Stomach smooth muscle (tissue), 2 donors: ENCODE data around the gene CEACAM21.

ENCODE experiments used
- H3K27ac ChIP-seq: one replicate; pipeline ENCODE4 v1.7.0; 2013; ENCODE audit warnings: mild to moderate bottlenecking, low read length, inconsistent platforms
- H3K27me3 ChIP-seq, 2 donors: one replicate each; pipeline ENCODE4 v1.7.0; 2013; ENCODE audit warnings: low read length in 2 of 2; ENCODE audit not compliant: insufficient read depth in 2 of 2, control insufficient read depth in 1 of 2
- H3K36me3 ChIP-seq, 2 donors: one replicate each; pipeline ENCODE4 v1.7.0; 2013; ENCODE audit warnings: low read length in 2 of 2; ENCODE audit not compliant: control insufficient read depth in 2 of 2, insufficient read depth in 2 of 2
- H3K4me1 ChIP-seq: one replicate; pipeline ENCODE4 v1.7.0; 2013; ENCODE audit warnings: low read length; ENCODE audit not compliant: control insufficient read depth, insufficient read depth
- H3K4me3 ChIP-seq, 2 donors: one replicate each; pipeline ENCODE4 v1.7.0; 2013; ENCODE audit warnings: low read length in 2 of 2
- H3K9ac ChIP-seq, 2 donors: one replicate each; pipeline ENCODE4 v1.7.0; 2013; ENCODE audit warnings: low read length in 2 of 2, mild to moderate bottlenecking in 1 of 2
- H3K9me3 ChIP-seq, 2 donors: one replicate each; pipeline ENCODE4 v1.7.0; 2013; ENCODE audit warnings: low read length in 2 of 2; ENCODE audit not compliant: control insufficient read depth in 2 of 2
- donor health status: healthy.
- donor health status: Pancreatic carcinoma.

CEACAM21 gene

DNA sequence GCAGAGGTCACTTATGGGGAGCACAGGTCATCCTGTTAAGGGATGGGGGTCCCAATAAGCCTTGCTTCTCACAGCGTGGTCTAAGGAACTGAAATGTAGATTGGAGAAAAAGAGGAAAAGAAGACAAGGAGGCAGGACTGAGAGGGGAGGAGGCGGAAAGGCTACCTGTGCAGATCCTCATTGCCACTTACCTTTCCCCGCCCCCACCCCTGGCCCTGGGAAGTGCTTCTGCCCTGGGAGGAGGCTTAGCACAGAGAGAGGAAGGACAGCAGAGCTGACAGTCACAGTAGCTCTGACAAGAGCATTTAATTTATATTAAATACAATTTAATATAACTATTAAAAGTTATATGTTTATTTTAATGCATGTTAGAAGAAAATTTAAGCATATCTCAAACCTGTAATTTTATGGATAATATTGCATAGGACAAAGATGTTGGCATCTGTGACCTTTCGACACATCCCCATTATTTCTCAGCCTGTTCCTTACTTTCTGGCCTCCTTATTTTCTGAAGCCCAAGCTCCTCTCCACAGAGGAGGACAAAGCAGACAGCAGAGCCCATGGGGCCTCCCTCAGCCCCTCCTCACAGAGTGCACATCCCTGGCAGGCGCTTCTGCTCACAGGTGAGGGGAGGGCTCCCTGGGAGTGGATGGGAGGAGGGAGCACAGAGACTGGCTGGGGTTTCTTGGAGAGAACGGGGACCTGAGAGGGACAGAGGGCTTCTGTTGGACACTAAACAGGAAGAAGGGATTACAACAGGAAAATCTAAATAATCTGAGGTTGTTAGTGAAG lies 23.4 kb downstream of the CEACAM21 start:
- H3K9me3 ChIP-seq: no peaks in the 10 kb centered on the region
- no peak overlapping the region for H3K9ac ChIP-seq
- H3K27me3 ChIP-seq: peaks cover 9 to 11% of the 10 kb centered on the region in 2 donors
- H3K4me1 ChIP-seq: no peaks in the 10 kb centered on the region
- H3K4me3 ChIP-seq: no peak overlapping the region
- no peak overlapping the region for H3K27ac ChIP-seq
- H3K36me3 ChIP-seq: no peaks in the 10 kb centered on the region

DNA sequence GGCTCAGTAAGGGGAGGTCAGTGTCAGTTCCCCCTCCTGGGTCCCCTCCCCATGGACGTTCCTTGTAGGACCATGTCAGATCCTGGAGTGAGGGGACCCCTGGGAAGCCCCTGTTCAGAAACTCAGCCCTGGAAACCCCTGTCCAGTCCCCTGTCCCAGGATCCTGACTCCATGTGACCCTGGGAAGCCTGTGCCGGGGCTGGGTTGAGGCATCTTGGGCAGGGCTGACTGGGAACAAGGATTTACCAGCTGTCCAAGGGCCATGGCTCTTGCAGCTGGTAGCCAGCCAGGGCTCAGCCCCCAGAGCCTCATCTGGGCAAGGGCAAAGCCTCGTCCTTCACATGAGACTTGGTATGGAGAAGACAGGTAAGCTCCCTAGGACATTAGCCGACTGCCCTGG lies 25.8 kb downstream of the CEACAM21 start:
- Histone ChIP-seq H3K4me1 (no peaks in the 10 kb centered on the region), H3K9ac (no peak overlapping the region), H3K4me3 (no peak overlapping the region), H3K27me3 (peaks cover 2 to 6% of the 10 kb centered on the region in 2 donors), H3K36me3 (no peaks in the 10 kb centered on the region), H3K27ac (no peak overlapping the region), H3K9me3 (no peaks in the 10 kb centered on the region)

DNA sequence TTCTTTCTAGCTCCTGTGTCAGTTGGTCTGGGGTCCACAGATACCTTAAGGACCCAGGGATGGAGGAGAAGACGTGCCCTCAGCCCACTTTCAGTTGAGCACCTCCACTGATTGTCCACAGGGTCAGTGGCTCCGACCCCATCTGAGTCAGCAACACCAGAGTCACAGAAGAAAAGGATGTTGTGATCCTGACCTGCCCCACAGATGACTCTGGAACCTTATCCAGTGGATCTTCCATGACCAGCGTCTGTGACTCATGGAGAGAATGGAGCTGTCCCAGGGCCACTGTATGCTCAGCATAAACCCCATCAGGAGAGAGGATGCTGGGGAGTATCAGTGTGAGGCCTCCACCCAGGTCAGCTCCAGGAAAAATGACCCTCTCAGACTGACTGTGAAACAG lies 28.9 kb downstream of the CEACAM21 start:
- Histone ChIP-seq H3K4me1 (no peaks in the 10 kb centered on the region), H3K27me3 (no peaks in the 10 kb centered on the region), H3K9me3 (no peaks in the 10 kb centered on the region), H3K36me3 (no peaks in the 10 kb centered on the region), H3K27ac (no peak overlapping the region), H3K9ac (no peak overlapping the region), H3K4me3 (no peak overlapping the region)

DNA sequence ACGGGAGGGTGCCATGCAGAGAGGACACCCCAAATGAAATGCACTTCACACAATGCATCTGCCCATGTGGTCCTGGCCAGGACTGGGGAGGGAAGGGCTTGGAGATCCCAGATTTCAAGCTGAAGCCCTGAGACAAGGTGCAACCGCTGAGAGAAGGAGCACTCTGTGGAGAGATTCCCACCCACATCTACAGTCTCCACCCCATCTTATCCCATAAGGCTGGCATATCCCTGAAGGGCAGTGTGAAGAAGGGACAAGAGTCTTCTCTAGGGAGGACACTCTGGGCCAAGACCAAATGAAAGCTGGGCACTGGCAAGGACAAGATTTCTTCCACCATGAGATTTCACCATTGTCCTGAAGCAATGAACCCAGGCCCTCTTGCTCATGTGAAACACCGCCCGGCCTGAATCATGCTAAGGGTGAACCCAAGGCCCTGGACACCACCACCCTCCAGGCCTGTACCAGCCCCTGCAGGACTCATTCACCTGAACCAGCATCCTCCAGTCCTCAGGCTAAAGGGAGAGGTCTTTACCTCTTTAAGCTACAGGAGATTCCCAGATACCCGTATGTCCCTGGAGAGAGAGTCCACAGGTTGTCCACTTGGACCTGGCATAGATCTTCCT lies 30.4 kb downstream of the CEACAM21 start:
- no peaks in the 10 kb centered on the region for H3K27me3 ChIP-seq
- no peak overlapping the region for H3K27ac ChIP-seq
- H3K4me3 ChIP-seq: no peak overlapping the region
- no peaks in the 10 kb centered on the region for H3K9me3 ChIP-seq
- no peak overlapping the region for H3K9ac ChIP-seq
- H3K4me1 ChIP-seq: no peaks in the 10 kb centered on the region
- H3K36me3 ChIP-seq: no peaks in the 10 kb centered on the region

DNA sequence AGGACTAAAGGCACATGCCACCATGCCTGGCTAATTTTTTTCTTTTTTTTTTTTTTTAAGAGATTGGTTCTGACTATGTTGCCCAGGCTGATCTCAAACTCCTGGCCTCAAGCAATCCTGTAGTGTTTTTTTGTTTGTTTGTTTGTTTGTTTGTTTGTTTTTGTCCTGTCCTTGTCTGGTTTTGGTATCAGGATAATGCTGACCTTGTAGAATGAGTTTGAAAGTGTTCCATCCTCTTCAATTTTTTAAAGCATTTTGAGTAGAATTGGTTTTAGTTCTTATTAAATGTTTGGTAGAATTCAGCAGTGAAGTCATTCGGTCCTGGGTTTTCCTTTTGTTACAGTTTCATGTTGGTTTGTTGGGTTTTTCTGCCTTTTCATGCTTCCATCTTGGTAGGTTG lies 31.7 kb downstream of the CEACAM21 start:
- H3K9ac ChIP-seq: no peak overlapping the region
- H3K27me3 ChIP-seq: peaks cover 0 to 2% of the 10 kb centered on the region in 2 donors
- H3K9me3 ChIP-seq: no peaks in the 10 kb centered on the region
- H3K27ac ChIP-seq: no peak overlapping the region
- no peaks in the 10 kb centered on the region for H3K36me3 ChIP-seq
- H3K4me3 ChIP-seq: no peak overlapping the region
- no peaks in the 10 kb centered on the region for H3K4me1 ChIP-seq

DNA sequence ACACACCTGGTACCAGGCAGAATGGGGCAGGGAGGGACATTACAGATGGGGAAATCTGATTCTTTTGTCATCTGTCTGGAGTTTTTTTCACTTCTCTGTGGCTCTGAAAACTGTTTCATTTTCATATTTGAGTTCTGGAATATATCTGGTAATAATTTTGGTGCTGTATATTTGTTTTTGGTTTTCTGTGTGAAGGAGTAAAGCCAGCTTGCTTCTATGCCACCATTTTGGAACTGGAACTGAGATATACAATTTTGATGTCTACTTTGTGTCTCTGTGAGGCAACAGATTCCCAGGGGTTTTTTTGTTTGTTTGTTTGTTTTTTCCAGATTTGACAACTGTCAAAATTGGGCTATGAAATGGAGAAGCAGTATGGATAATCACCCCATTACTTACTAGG lies 34.8 kb downstream of the CEACAM21 start:
- no peaks in the 10 kb centered on the region for H3K4me1 ChIP-seq
- H3K4me3 ChIP-seq: no peak overlapping the region
- no peak overlapping the region for H3K27ac ChIP-seq
- peaks cover 0 to 4% of the 10 kb centered on the region in 2 donors for H3K9me3 ChIP-seq
- no peaks in the 10 kb centered on the region for H3K36me3 ChIP-seq
- no peak overlapping the region for H3K9ac ChIP-seq
- H3K27me3 ChIP-seq: peaks cover 0 to 12% of the 10 kb centered on the region in 2 donors

DNA sequence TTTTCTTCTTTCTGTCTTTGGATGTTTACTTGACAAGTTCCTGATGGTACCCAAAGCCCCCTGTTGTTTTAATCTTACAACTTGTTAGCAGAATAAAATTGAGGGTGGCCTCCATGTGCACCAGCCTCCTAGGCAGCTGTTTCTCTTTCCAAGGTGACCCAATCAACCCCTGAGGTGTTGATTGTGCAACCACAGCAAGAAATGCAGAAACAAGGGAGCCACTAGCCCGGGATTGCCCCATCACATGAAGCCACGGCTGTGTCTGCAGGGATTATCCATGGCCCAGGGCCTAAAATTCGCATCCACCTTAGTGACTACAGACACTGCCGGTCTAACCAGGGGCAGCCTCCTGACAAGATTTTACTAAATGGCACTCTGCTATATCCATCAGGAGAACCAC lies 36.5 kb downstream of the CEACAM21 start:
- Histone ChIP-seq H3K9me3 (peaks cover 0 to 4% of the 10 kb centered on the region in 2 donors), H3K27me3 (peaks cover 0 to 12% of the 10 kb centered on the region in 2 donors), H3K9ac (no peak overlapping the region), H3K4me3 (no peak overlapping the region), H3K36me3 (no peaks in the 10 kb centered on the region), H3K27ac (no peak overlapping the region), H3K4me1 (no peaks in the 10 kb centered on the region)

DNA sequence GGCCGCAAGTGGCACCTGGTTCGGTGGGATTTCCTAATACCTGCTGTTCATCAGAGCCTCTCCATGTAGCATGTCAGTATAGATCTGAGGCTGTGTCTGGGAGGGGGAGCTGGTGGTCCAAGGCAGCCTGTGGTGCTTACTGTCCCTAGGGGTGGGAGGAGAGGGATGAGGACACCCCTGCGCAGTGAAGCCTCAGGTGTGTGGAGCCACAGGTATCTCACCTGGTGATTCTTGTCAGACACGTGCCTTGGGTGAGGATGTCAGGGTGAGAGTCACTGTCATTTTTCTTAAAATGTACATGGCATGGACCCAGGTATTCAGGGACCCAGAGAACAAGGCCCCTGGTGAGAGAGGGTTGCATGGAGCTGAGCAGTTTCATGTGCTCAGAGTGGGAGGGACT lies 39.2 kb downstream of the CEACAM21 start:
- Histone ChIP-seq H3K36me3 (no peaks in the 10 kb centered on the region), H3K9ac (no peak overlapping the region), H3K4me3 (no peak overlapping the region), H3K9me3 (peaks cover 0 to 4% of the 10 kb centered on the region in 2 donors), H3K27ac (no peak overlapping the region), H3K27me3 (peaks cover 0 to 12% of the 10 kb centered on the region in 2 donors), H3K4me1 (no peaks in the 10 kb centered on the region)

DNA sequence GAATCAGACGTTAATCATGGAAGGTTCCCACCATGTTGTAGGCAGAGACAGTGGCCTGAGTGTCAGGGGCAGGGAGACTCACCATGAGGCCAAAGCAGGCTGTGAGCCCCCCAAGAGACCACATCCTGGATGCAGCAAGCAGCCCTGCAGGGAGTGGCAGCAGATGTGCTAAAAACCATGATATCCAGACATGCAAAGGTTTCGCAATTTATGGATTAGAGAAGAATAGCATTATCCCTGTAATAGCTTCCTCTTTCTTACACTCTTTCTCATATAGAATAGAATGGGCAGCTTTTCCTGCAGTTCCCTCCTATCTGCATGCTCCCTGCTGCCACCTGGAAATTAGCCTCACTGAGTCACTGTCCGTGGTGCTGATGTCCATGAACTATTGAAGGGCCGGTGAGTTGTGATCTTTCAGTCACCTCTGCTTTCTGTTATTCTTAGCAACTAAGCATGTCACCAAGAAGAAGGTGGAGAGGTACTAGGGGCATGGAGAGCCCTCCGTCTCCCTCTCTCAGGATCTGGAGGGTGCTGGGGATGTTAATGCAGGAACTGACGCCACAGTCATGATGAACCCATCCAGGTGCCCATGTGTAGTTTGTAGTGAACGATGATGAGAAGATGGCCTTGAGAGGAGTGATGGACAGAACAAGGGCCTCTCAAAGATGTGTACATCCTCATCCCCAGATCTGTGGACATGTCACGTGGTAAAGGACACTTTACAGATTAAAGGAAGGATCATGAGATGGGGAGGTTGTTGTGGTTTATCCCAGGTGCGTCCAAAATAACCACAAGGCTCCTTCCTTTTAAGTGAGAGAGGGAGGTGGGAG lies 41.0 kb downstream of the CEACAM21 start:
- Histone ChIP-seq H3K4me3 (no peak overlapping the region), H3K9me3 (peaks cover 0 to 4% of the 10 kb centered on the region in 2 donors), H3K27ac (no peak overlapping the region), H3K4me1 (no peaks in the 10 kb centered on the region), H3K27me3 (peaks cover 0 to 12% of the 10 kb centered on the region in 2 donors), H3K36me3 (no peaks in the 10 kb centered on the region), H3K9ac (no peak overlapping the region)

DNA sequence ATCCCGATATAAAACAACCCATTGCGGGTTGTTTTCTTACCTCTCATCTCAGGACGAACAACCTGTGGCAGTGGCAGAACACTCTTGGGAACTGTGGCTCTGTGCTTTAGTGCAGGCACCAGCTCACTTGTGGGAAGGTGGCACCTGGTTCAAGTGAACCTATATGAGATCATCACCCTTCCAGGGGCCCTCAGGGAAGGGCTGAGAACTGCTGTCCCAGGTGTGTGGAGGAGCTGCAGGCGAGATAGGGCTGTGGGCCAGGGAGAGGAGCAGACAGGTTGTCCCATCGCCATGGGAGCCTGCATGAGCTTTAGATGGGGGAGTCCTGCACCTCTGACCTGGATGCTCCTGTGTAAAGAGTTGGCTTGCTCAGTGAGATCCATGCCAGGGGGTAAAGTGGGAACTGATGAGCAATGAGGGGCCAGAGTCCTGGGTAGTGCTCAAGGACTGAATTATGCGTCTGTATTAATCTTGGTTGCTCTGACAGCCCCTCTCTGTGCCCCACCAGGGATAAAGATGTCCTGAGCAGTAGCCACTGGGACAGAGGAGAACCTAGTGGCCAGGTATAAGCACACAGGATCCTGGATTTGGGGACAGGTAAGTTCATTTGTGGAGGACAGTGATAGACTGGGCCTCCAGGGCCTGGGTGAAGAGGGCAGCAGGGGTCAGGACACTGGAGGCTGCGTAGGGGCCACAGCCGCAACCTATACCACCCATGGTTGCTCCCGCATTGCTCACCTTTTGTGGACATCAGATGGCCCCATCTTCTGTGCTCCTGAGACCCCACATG lies 42.2 kb downstream of the CEACAM21 start:
- Histone ChIP-seq H3K36me3 (no peaks in the 10 kb centered on the region), H3K27me3 (peaks cover 0 to 9% of the 10 kb centered on the region in 2 donors), H3K27ac (no peak overlapping the region), H3K9ac (no peak overlapping the region), H3K4me1 (no peaks in the 10 kb centered on the region), H3K9me3 (no peaks in the 10 kb centered on the region), H3K4me3 (no peak overlapping the region)
